Stimulated activated CD8-positive, alpha-beta memory T cell treated with anti-CD3 and anti-CD28 coated beads, Interleukin-12 subunit alpha, Interleukin-12 subunit beta, amount 100 ng/mL, for 1 hour (primary cell): Measurements from ENCODE around the gene GPR176.
"Not testable (repeated sequence)": the region's sequence is repeated elsewhere in the genome, so short reads cannot be mapped to it uniquely, and the experiment has no call there.

Experiments used
- DNase-seq: peaks from one replicate; pipeline ENCODE4 v3.0.0-alpha.2; 2020; ENCODE audit warnings: low read depth

GPR176 gene

DNA sequence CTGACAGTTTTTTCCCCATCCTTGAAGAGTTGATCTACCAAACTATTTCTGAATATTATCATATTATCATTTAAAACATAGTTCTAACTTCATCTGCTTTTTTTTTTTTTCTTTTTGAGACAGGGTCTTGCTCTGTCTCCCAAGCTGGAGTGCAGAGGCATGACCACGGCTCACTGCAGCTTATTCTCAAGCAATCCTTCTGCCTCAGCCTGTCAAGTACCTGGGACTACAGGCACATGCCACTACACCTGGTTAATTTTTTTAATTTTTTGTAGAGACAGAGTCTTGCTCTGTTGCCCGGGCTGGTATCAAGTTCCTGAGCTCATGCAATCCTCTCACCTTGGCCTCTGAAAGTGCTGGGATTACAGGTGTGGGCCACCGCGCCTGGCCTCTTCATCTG, 15.2 kb upstream of the GPR176 start:
- no peak for DNase-seq

DNA sequence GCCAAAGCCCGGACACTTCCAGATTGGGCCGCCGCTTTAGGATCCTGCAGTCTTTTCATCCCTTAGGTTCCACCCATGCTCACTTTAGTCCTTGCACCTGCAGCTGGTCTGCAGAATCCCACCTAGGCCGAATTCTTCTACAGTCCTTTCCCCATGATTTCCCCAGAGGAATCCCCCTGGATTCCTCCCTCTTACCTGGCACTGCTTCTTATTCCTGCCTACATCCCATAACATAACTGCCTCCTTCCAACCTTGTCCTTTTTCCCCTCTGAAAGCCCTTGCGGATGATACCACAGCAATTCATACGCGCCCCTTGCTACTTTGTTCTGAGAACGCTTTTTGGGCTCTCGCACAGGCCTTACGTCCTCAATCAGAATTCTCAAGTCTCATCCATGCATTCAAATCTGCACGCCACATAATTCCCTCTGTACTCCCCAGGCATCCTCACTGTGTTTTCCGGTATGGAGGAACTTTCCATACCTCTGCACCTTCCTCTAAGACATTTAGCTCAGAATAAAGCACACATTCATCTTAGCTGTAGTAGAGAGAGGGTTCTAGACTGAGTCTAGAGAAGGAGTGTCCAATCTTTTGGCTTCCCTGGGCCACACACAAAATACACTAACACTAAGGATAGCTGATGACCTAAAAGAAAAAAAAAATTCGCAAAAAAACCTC, 14.5 kb upstream of the GPR176 start:
- DNase-seq: no peak

GRCh38 chr15:39931615-39932014, 11.5 kb upstream of the GPR176 start:
- DNase-seq: no peak

DNA sequence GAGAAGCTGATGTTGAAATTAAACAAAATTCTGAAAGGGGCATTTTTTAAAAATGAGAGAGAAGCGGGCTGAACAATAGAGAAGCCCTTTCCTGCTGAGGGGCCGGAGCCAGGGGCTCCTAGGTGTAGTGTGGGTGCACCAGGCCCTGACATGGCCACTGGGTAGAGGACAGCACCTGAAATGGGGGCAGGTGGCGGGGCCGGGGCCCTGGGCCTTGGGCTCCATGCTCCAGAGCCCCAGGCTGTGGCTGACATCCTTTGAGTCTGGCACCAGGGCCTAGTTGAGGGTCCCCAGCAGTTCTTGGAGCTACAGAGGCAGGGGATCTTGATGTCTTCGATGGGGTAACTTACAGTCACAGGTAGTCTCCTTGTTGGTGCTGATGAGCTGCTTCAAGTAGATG, 6.5 kb upstream of the GPR176 start:
- DNase-seq: no peak

GRCh38 chr15:39925112-39925842, 5.2 kb upstream of the GPR176 start:
- DNase-seq: no peak

- DNase-seq: no peak
Measured at GRCh38 chr15:39924437-39924836, 4.4 kb upstream of the GPR176 start.

GRCh38 chr15:39922462-39923092, 2.5 kb upstream of the GPR176 start:
- DNase-seq: no peak

DNA sequence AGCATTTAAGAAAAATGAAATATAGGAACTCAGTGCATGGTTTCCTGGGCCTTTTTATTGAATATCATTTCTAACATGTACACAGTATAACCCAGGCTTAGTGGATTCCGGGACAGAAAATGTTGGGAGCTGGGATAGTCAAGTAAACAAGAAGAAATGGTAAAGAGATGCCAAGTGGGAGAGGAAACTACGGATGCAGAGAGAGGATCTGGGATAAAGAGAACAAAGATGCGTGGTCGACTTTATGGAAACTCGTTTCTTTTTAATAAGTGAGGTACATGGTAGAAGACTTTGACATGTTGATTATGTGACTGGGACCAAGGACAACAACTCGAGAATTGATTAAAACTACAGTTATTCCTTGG, 1.2 kb upstream of the GPR176 start:
- DNase-seq: no peak

DNA sequence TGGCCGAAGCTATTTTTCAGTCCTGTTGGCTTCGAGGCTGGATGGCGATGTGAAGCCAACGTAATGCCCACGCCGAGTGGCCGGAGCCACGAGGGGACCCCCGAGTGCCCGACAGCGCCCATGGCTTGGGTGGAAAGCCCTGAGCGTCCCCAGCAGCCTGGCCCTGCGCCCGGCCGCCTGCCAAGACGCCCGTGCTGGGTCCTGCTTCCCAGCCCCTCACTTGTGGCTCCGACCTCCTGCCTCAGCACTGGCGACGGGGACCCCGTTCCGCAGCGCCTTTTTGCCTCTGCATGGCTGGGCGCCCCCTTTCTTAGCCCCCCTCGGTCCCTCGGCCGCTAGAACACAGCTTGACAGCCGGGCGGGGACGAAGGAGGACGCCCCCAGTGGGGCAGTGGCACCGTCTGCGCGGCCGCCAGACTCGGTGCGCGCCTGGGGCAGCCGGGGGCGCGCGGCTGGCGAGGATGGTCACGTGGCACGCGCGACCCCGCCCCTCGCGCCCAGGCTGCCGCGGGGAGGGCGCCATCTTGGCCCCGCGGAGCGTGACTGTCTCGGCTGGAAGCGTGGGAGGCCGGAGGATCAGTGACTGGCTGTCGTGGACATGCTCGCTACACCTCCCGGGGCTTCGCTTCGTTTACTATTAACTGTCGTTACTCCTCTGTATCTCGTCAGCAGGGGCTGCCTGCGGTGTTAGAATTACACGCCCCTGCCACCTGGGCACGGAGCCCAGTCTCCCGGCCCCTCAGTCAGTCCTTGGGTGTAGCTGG, 626 bp upstream of the GPR176 start:
- DNase-seq: peak; percentile 53

- DNase-seq: no peak
Measured at GRCh38 chr15:39919411-39919747, 687 bp downstream of the GPR176 start.

- no peak for DNase-seq
Measured at GRCh38 chr15:39918688-39919385, 1.2 kb downstream of the GPR176 start.

GRCh38 chr15:39914977-39915376, 5.1 kb downstream of the GPR176 start:
- DNase-seq: no peak

DNA sequence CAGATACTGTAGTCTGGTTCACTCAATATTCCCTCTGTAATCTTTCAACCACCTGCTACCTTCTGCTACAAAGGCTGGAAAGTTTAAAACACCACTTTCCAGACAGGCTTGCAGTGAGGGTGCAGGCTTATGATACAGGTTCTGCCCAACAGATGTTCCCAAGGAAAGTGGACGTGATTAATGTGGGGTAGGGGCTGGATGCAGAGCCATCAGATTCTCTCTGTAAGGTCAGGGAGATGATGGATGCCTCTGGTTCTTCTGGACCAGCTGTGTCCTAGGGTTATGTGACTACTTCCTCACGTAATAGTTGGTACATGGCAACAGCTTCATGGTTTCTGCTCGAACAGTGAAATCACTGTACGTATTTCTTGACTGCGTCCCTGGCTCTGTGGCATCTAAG, 11.1 kb downstream of the GPR176 start:
- DNase-seq: no peak

- no peak for DNase-seq
Measured at GRCh38 chr15:39908186-39908585, 11.9 kb downstream of the GPR176 start.

DNA sequence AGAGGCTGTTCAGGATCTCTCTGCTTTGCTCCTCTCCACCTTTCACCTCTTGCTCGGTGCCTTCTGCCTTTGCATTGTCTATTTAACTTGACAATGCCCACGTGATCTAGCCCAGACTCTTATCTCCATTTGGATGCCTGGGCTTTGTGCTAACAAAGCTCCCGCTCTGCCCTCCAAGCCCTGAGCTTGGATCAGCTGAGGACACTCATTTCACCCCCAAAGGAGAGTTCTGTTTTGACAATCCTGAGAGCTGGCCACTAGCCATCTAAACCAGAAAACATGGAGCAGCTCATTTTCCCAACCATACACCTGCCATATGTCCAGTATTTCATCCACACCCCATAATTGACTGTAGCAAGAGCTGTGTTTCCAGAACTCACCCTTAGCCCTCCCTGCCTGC, 12.8 kb downstream of the GPR176 start:
- DNase-seq: no peak

DNA sequence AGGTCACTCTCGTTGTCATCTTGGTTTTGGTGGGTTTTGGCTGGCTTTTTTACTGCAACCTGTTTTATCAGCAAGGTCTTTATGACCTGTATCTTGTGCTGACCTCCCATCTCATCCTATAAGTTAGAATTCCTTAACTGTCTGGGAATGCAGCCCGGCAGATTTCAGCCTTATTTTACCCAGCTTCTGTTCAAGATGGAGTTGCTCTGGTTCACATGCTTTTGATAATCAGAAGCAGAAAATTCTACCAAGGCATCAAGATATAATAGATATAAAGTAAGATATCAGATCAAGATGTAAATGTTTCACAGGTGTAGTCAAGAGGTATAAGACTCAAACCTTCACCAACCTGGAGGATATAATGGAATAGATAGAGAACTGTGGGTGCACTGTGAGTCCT, 16.0 kb downstream of the GPR176 start:
- DNase-seq: no peak

DNA sequence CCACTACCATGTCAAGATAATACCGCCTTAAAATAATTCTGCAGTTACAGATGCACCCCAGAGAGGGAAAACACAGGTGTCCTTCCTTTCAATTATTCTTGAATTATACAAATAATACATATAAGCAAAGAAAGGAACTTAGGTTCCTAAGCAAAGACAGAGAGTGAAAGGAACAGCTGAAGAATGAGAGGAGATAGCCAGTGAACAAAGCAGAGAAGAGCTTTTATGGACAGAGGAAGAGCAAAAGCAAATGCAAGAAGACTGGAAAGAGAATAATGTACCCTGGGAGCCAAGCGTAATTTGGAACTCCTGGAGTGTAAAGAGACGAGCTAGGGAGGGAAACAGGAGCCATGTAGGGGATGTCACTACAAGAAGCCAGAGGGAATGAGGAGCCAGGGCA, 21.7 kb downstream of the GPR176 start:
- no peak for DNase-seq

- no peak for DNase-seq
Measured at GRCh38 chr15:39896846-39897245, 23.2 kb downstream of the GPR176 start.

- DNase-seq: no peak
Measured at GRCh38 chr15:39896101-39896500, 24.0 kb downstream of the GPR176 start.

- not testable (repeated sequence) for DNase-seq
Measured at GRCh38 chr15:39893051-39893450, 27.0 kb downstream of the GPR176 start.

DNA sequence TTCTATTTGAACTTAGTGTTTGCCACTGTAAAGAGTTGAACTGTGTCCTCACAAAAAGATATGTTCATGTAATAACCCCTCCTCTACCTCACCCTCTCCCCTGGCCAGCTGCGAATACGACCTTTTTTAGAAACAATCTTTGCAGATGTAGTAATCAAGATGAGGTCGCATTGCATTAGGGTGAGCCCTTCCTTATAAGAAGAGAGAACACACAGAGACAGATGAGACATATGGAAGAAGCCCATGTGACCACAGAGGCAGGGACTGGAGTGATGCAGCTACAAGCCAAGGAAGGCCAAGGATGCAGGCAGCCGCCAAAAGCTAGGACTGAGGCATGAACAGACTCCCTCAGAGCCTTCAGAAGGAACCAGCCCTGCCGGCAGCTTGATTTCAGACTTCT, 27.6 kb downstream of the GPR176 start:
- no peak for DNase-seq

GRCh38 chr15:39890621-39891020, 29.4 kb downstream of the GPR176 start:
- DNase-seq: no peak
